Activated T-helper 1 cell treated with anti-CD3 and anti-CD28 coated beads, Interleukin-12 subunit alpha, Interleukin-12 subunit beta, Interleukin-2, Interleukin-4 antibody, amounts not matched to agents 30 ng/mL and 10 ng/mL and 1 ng/mL, durations not matched to agents 14 hours and 24 hours and 36 hours (primary cell): ENCODE results near the gene CBFA2T2. TPM values are rescaled to one million over a fixed set of nuclear protein-coding genes. Genes with fewer than 3 reads are reported as not detected.
"Not testable (repeated sequence)": the region's sequence is repeated elsewhere in the genome, so short reads cannot be mapped to it uniquely, and the experiment has no call there.

Experiments
- DNase-seq: peaks from one replicate; pipeline ENCODE4 v3.0.0; 2021; ENCODE audit warnings: low spot score
- H3K27ac Mint-ChIP-seq: one replicate; pipeline ENCODE4 v1.8.0; 2021; ENCODE audit warnings: mild to moderate bottlenecking, mixed read lengths
- H3K27me3 Mint-ChIP-seq: one replicate; pipeline ENCODE4 v1.8.0; 2022; ENCODE audit warnings: mild to moderate bottlenecking, moderate library complexity, mixed read lengths; ENCODE audit not compliant: insufficient read depth
- H3K36me3 Mint-ChIP-seq: one replicate; pipeline ENCODE4 v1.8.0; 2021; ENCODE audit warnings: low read depth, mixed read lengths
- H3K4me1 Mint-ChIP-seq: one replicate; pipeline ENCODE4 v1.8.0; 2021; ENCODE audit warnings: low read depth, mixed read lengths
- H3K4me3 Mint-ChIP-seq: one replicate; pipeline ENCODE4 v1.8.0; 2021; ENCODE audit warnings: mild to moderate bottlenecking, moderate library complexity, mixed read lengths
- H3K9me3 Mint-ChIP-seq: one replicate; pipeline ENCODE4 v1.8.0; 2021; ENCODE audit warnings: mixed read lengths
- intact Hi-C: fragments of 100-400 bp; cut with micrococcal nuclease; formaldehyde crosslinking; loops from one replicate; pipeline ENCODE4 v1.15.1; 2024
- total RNA-seq: library from RNA; stranded (reverse); gene quantifications from 2 replicates; pipeline ENCODE4 v1.2.3, GENCODE V29; 2022

Gene CBFA2T2
- total RNA-seq, 1 donor from 2014 or later = 12.0 TPM

- Mint-ChIP-seq H3K36me3 (peaks cover 4% of the 10 kb centered on the region), H3K4me3 (peak overlapping the region; percentile 34), H3K27me3 (no peaks in the 10 kb centered on the region), H3K9me3 (no peaks in the 10 kb centered on the region), H3K27ac (peak overlapping the region; percentile 10), H3K4me1 (peaks cover 60% of the 10 kb centered on the region)
- DNase-seq = no peak
- intact Hi-C loops = loop anchor here (5.0 kb wide), 2 partner anchors 124 to 304 kb away; partner anchors contain the start of genes CHMP4B and RALY
These were observed 198.4 kb downstream of the CBFA2T2 start for GRCh38 chr20:33687993-33688937.

GRCh38 chr20:33688938-33689424 lies 199.1 kb downstream of the CBFA2T2 start:
- intact Hi-C loops = loop anchor here (5.0 kb wide), 2 partner anchors 123 to 303 kb away; partner anchors contain the start of genes CHMP4B and RALY
- peak overlapping the region; percentile 10 for H3K27ac Mint-ChIP-seq
- H3K27me3 Mint-ChIP-seq = no peaks in the 10 kb centered on the region
- H3K4me1 Mint-ChIP-seq = peaks cover 60% of the 10 kb centered on the region
- peaks cover 4% of the 10 kb centered on the region for H3K36me3 Mint-ChIP-seq
- DNase-seq = no peak
- H3K9me3 Mint-ChIP-seq = no peaks in the 10 kb centered on the region
- H3K4me3 Mint-ChIP-seq = no peak overlapping the region

GRCh38 chr20:33689493-33689892 lies 199.6 kb downstream of the CBFA2T2 start:
- H3K4me1 Mint-ChIP-seq = peaks cover 57% of the 10 kb centered on the region
- H3K27ac Mint-ChIP-seq = peak overlapping the region; percentile 85
- intact Hi-C loops = loop anchor here (5.0 kb wide), 2 partner anchors 123 to 303 kb away; partner anchors contain the start of genes CHMP4B and RALY
- DNase-seq = no peak
- peaks cover 4% of the 10 kb centered on the region for H3K36me3 Mint-ChIP-seq
- H3K9me3 Mint-ChIP-seq = no peaks in the 10 kb centered on the region
- H3K27me3 Mint-ChIP-seq = no peaks in the 10 kb centered on the region
- peak overlapping the region; percentile 50 for H3K4me3 Mint-ChIP-seq

DNA sequence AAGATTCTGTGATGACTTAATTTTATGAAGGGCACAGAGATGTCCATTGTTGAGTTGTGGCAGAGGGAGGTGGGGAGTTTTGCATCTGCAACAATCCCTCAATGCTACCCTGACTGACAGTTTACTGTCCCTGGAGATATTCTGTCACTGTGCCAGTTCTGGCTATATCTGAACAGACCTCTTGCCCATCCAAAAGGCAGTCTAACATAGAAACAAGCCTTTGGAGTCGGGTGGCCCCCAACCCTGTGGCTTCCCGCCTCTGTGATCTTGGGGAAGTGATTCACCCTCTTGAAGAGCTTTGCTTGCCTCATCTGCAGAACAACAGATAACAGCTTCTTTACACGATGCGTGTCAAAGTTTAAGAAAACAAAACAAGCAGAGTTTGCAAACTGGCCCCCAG lies 200.1 kb downstream of the CBFA2T2 start:
- intact Hi-C loops = loop anchor here (1.0 to 5.0 kb wide), 4 partner anchors 30 to 302 kb away; partner anchors contain the start of genes CHMP4B, PXMP4, RALY and ZNF341
- H3K27me3 Mint-ChIP-seq = no peaks in the 10 kb centered on the region
- H3K27ac Mint-ChIP-seq = peak overlapping the region; percentile 85
- H3K4me1 Mint-ChIP-seq = peaks cover 52% of the 10 kb centered on the region
- DNase-seq = peak; percentile 50
- peaks cover under 1% of the 10 kb centered on the region for H3K36me3 Mint-ChIP-seq
- no peaks in the 10 kb centered on the region for H3K9me3 Mint-ChIP-seq
- peak overlapping the region; percentile 50 for H3K4me3 Mint-ChIP-seq

GRCh38 chr20:33693289-33693688 lies 203.4 kb downstream of the CBFA2T2 start:
- H3K4me3 Mint-ChIP-seq = no peak overlapping the region
- intact Hi-C loops = no loop called here
- H3K4me1 Mint-ChIP-seq = peaks cover 30% of the 10 kb centered on the region
- DNase-seq = no peak
- no peak overlapping the region for H3K27ac Mint-ChIP-seq
- no peaks in the 10 kb centered on the region for H3K36me3 Mint-ChIP-seq
- H3K9me3 Mint-ChIP-seq = no peaks in the 10 kb centered on the region
- no peaks in the 10 kb centered on the region for H3K27me3 Mint-ChIP-seq

- Mint-ChIP-seq H3K36me3 (no peaks in the 10 kb centered on the region), H3K27me3 (no peaks in the 10 kb centered on the region), H3K27ac (no peak overlapping the region), H3K4me3 (no peak overlapping the region), H3K9me3 (no peaks in the 10 kb centered on the region), H3K4me1 (peaks cover 23% of the 10 kb centered on the region)
- intact Hi-C loops = no loop called here
- DNase-seq = no peak
These were observed 204.1 kb downstream of the CBFA2T2 start for GRCh38 chr20:33693741-33694638.

- no peak overlapping the region for H3K4me3 Mint-ChIP-seq
- intact Hi-C loops = no loop called here
- H3K27ac Mint-ChIP-seq = no peak overlapping the region
- H3K4me1 Mint-ChIP-seq = peaks cover 16% of the 10 kb centered on the region
- H3K27me3 Mint-ChIP-seq = no peaks in the 10 kb centered on the region
- no peaks in the 10 kb centered on the region for H3K9me3 Mint-ChIP-seq
- DNase-seq = no peak
- no peaks in the 10 kb centered on the region for H3K36me3 Mint-ChIP-seq
These were observed 204.7 kb downstream of the CBFA2T2 start for GRCh38 chr20:33694639-33695012.

DNA sequence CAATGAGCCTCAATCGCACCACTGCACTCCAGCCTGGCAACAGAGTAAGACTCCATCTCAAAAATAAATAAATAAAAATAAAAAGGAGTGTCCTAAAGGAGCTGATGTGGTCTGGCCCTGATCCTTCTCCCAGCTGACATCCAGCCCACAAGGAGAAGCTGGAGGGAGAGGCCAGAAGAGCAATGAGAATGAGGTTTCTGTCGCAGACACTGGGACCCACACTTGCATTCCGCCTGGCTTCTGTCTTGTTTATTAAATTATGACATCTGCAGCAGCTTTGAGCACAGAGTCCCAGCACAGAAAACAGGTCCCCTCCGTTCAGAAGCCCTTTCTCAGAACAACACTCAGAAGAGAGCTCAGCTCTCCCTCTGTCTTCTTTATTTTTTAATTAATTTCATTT lies 206.6 kb downstream of the CBFA2T2 start:
- no peak for DNase-seq
- H3K36me3 Mint-ChIP-seq = no peaks in the 10 kb centered on the region
- H3K9me3 Mint-ChIP-seq = no peaks in the 10 kb centered on the region
- no peaks in the 10 kb centered on the region for H3K27me3 Mint-ChIP-seq
- intact Hi-C loops = no loop called here
- H3K27ac Mint-ChIP-seq = no peak overlapping the region
- peaks cover 3% of the 10 kb centered on the region for H3K4me1 Mint-ChIP-seq
- no peak overlapping the region for H3K4me3 Mint-ChIP-seq

GRCh38 chr20:33697129-33697528 lies 207.2 kb downstream of the CBFA2T2 start:
- Mint-ChIP-seq H3K27me3 (no peaks in the 10 kb centered on the region), H3K4me1 (no peaks in the 10 kb centered on the region), H3K27ac (no peak overlapping the region), H3K36me3 (no peaks in the 10 kb centered on the region), H3K4me3 (no peak overlapping the region), H3K9me3 (peaks cover 3% of the 10 kb centered on the region)
- DNase-seq = no peak
- intact Hi-C loops = no loop called here

GRCh38 chr20:33698966-33699365 lies 209.1 kb downstream of the CBFA2T2 start:
- H3K27ac Mint-ChIP-seq, intact Hi-C loops, H3K27me3 Mint-ChIP-seq, H3K4me3 Mint-ChIP-seq, H3K4me1 Mint-ChIP-seq, H3K36me3 Mint-ChIP-seq, H3K9me3 Mint-ChIP-seq, DNase-seq: not testable (repeated sequence)
